Measurements from ENCODE around the gene NARS2. TPM values are rescaled to one million over a fixed set of nuclear protein-coding genes. Genes with fewer than 3 reads are reported as not detected.
"Not testable (repeated sequence)": the region's sequence is repeated elsewhere in the genome, so short reads cannot be mapped to it uniquely, and the experiment has no call there.

The NARS2 gene
- total RNA-seq, 1 experiment from 2014 or later, result 29.1 TPM

GRCh38 chr11:78575478-78575877, 814 bp upstream of the NARS2 start:
- DNase-seq (ENCODE audit: low spot score), result no peak

- no peak for DNase-seq (ENCODE audit: low spot score)
These were observed 983 bp downstream of the NARS2 start for GRCh38 chr11:78573681-78574080.

- no peak for DNase-seq (ENCODE audit: low spot score)
These were observed 1.4 kb downstream of the NARS2 start for GRCh38 chr11:78573271-78573670.

- DNase-seq (ENCODE audit: low spot score), result no peak
These were observed 2.3 kb downstream of the NARS2 start for GRCh38 chr11:78572394-78572793.

- no peak for DNase-seq (ENCODE audit: low spot score)
These were observed 4.6 kb downstream of the NARS2 start for GRCh38 chr11:78570031-78570430.

- DNase-seq (ENCODE audit: low spot score), result no peak
These were observed 7.5 kb downstream of the NARS2 start for GRCh38 chr11:78567209-78567608.

GRCh38 chr11:78564490-78565467, 9.9 kb downstream of the NARS2 start:
- DNase-seq (ENCODE audit: low spot score), result peak; percentile 49

- not testable (repeated sequence) for DNase-seq (ENCODE audit: low spot score)
These were observed 10.6 kb downstream of the NARS2 start for GRCh38 chr11:78564037-78564436.

- not testable (repeated sequence) for DNase-seq (ENCODE audit: low spot score)
These were observed 11.6 kb downstream of the NARS2 start for GRCh38 chr11:78563090-78563489.

GRCh38 chr11:78562398-78562797, 12.3 kb downstream of the NARS2 start:
- DNase-seq (ENCODE audit: low spot score), result no peak

- DNase-seq (ENCODE audit: low spot score), result no peak
These were observed 13.7 kb downstream of the NARS2 start for GRCh38 chr11:78560826-78561484.

GRCh38 chr11:78560153-78560552, 14.5 kb downstream of the NARS2 start:
- no peak for DNase-seq (ENCODE audit: low spot score)

GRCh38 chr11:78557236-78557635, 17.4 kb downstream of the NARS2 start:
- DNase-seq (ENCODE audit: low spot score), result no peak

GRCh38 chr11:78555592-78555991, 19.1 kb downstream of the NARS2 start:
- no peak for DNase-seq (ENCODE audit: low spot score)

- DNase-seq (ENCODE audit: low spot score), result no peak
These were observed 21.8 kb downstream of the NARS2 start for GRCh38 chr11:78552881-78553280.

- DNase-seq (ENCODE audit: low spot score), result not testable (repeated sequence)
These were observed 22.5 kb downstream of the NARS2 start for GRCh38 chr11:78552139-78552538.

- no peak for DNase-seq (ENCODE audit: low spot score)
These were observed 23.6 kb downstream of the NARS2 start for GRCh38 chr11:78551066-78551465.

- DNase-seq (ENCODE audit: low spot score), result no peak
These were observed 24.8 kb downstream of the NARS2 start for GRCh38 chr11:78549624-78550409.

- no peak for DNase-seq (ENCODE audit: low spot score)
These were observed 25.6 kb downstream of the NARS2 start for GRCh38 chr11:78548911-78549590.

- no peak for DNase-seq (ENCODE audit: low spot score)
These were observed 26.5 kb downstream of the NARS2 start for GRCh38 chr11:78547931-78548705.

- no peak for DNase-seq (ENCODE audit: low spot score)
These were observed 32.7 kb downstream of the NARS2 start for GRCh38 chr11:78542007-78542406.
